GM21786 (cell line): Measurements from ENCODE around the gene CABLES2.

Source experiments
- ATAC-seq: cut with Tn5 transposase; IDR thresholded peaks from one replicate; pipeline ENCODE4 v1.9.1; 2021; ENCODE audit not compliant: unreplicated experiment

Gene CABLES2

DNA sequence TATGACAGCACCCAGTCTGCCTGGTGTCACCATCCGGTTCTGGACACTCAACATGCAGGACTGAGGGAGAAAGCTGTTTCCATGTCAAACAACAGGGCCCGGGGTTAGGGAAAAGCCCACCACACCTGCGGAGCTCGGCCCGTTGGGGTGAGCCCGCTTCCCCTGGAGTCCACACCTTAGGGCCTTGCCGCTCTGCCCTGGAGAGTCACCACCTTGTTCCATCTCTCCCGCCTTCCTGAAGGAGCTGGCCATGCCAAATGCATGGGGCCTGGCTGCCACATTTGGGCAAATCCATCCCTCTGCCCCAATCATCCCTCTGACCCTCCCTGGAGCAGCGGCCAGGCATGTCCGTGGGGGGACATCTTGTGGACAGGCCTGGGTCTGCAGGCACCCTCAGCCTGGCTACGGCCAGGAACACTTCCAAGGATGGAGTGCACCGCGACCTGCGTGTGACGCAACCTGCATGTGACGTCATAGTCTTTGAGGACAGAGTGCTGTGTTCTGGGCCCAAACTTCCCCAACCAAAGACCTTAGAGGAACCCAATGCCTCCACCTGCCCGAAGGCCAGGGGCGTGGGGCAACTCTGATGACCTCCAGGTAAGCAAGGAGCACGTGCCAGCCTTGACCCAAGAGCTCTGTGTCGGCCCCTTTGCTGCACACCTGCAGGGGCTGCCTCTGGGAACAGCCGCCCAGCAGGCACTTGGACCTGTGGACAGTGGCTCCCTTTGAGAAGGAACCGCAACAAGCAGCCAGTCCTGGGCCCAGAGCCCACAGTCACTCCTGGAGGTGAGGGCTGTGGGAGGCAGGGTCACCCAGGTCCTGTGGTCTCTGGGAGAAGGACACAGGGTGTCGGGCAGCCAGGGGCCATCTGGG lies 1.7 kb downstream of the CABLES2 start:
- no peak for ATAC-seq

DNA sequence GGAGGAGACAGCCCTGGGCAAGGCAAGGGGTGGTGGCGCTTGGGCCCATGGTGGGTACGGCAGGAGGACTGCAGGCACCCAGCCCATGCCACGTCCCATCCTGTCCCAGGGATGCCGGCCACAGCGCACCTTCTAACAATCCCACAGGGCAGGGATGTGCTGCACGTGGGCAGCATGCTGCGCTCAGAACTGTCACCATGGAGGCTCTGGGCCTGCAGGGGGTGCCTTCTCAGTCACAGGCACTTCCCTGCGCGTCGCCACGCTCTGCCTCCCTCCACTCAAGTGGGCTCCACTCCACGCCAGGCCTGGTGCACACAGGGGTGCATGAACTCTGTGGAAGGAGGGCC lies 2.4 kb downstream of the CABLES2 start:
- ATAC-seq = no peak

DNA sequence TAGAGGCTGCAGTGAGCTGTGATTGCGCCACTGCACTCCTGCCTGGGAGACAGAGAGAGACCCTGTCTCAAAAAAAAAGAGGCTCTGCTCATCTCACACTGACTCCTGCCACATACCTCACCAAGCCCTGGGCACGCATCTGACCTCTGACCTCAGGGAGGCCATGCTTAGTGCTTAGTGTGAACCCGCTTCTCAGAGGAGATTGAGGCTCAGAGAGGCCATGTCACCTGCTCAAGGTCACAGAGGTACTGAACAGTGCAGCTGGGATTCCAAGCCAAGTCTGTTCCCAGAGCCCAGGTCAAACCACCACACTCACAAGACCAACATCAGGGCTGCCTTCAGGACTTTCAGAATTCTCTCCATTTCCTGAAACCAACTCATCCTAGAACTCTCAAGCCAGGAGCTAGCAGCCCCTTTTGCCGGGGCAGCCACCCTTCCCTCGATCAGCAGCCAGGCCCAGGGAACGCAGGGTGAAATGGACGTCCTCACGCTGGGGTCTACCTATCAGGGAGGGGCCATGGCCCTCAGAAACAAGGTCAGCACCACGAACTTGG lies 2.9 kb downstream of the CABLES2 start:
- no peak for ATAC-seq

DNA sequence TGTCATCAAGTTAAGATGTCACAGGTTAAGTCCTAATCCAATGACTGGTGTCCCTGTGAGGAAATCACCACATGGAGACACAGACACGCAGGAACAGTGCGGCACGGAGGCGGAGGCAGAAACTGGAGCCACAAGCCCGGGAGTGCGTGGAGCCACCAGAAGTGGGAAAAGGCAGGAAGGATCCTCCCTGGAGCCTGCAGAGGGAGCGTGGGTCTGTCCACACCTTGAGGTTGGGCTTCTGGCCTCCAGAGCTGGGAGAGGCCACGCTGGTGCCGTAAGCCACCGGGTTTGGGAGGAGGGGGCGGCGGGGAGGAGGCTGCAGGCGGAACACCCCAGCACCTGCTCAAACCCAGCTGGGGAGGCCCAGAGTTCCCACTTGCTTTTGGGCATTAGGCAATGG lies 3.8 kb downstream of the CABLES2 start:
- no peak for ATAC-seq

DNA sequence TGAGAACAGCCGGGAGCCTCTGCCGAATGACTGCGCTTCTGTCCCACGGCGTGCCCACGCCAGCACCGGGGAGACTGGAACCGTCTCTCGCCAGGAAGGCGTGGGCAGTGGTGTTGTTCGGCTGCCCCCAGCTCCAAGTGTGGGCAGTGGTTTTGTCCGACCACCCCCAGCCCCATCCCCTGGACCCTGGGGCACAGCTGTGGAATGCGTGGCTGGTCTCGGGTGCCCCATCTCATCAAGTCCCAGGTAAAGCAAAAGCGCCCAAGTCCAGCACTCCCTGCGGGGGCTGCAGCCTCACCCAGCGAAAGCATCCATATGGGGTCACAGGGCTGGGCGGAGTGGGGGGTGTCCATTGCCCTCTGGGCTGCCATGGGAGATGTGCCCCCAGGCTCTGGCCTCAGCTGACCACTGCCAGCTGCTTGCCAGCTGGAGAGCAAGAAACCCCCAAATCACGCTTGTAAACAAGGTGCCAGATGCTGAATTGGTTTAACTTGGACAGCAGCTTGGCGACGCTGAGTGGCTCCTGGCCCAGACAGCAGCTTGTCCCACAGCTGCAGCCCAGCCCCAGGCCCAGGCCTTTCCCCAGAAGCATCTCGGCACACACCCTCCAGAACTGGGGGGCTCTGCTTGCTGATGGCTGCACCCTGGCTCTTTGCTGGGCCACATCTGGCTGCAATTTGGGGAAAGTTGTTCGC lies 4.5 kb downstream of the CABLES2 start:
- ATAC-seq = no peak

DNA sequence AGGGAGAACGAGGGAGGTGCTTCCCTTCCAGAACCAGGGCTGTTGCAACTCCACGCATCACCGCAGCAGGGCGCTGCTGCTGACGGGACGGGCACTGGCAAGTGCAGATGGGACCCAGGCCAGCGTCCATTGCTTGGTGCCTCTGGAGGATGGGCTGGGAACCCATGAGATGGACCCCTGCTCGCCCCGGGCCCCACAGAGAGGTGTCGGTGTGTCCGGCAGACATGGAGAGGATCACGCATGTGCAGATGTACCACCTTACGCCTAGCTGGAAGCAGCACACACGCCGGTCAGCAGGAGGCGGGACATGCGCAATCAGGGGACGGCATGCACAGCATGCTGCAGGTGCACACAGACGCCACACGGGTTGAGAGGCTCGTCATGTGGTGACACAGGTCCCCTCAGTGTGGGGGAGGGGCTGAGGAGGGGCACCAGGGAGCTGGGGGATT lies 5.7 kb downstream of the CABLES2 start:
- no peak for ATAC-seq

DNA sequence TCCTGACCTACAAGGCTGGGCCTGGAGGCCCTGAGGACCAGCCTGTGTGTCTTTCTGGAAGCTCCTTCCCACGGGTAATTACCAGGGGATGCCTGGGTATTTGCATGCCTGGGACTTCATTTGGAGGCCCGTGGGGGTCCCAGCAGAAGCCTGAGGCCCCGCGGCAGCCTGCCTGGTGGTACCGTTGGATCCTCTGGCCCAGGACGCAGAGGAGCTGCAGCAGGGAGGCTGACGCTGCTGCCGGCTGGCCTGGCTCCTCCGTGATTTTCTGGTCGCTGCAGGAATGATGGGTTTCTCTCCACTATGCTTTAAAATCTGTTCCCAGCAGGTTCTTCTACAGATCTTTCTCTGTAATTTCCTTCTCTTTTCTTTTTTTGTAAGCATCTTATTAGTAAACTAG lies 6.5 kb downstream of the CABLES2 start:
- ATAC-seq = no peak

DNA sequence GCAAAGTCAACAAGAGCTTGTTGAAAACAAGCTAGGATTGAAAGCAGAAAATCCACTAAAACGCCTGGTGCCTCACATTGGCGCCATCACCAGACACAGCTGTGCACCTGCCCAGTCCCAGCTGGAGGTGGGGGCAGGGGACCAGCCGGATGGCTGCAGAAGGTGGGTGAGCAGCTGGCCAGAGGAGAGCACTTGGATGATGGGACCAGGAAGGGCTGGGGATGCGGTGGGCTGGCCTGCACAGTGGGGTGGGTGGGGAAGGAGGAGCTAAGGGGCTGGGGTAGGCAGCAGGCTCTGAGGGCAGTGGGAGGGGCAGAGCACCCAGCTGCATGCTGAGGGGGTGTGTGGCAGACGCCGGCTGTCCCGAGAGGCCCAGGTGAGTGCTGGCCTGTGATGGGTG lies 7.1 kb downstream of the CABLES2 start:
- ATAC-seq = no peak

DNA sequence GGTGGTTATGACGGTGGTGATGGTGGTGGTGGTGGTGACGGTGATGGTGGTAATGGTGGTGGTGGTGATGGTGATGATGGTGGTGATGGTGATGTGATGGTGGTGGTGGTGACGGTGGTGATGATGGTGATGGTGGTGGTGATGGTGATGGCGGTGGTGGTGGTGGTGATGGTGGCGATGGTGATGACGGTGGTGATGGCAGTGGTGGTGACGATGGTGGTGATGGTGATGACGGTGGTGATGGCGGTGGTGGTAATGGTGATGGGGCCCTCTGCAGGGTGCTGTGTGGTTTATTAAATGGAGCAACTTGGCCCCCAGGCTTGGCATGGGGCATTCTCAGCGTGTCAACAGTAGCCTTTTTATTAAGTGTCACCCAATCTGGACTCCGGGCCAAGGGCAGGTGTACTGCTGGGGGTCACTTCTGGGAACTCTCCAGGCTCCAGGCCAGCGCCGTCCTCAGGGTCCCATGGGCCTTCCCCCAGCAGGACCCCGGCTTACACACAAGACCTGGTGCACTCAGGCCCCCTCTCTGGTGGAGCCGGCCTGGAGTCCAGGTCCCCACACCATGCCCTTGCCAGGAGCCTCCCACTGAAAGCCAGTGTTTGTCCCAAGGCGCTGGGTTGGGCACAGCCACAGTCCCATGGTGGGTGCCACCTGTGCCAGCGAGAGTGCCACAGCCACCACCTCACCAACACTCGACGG lies 8.8 kb downstream of the CABLES2 start:
- ATAC-seq = no peak

DNA sequence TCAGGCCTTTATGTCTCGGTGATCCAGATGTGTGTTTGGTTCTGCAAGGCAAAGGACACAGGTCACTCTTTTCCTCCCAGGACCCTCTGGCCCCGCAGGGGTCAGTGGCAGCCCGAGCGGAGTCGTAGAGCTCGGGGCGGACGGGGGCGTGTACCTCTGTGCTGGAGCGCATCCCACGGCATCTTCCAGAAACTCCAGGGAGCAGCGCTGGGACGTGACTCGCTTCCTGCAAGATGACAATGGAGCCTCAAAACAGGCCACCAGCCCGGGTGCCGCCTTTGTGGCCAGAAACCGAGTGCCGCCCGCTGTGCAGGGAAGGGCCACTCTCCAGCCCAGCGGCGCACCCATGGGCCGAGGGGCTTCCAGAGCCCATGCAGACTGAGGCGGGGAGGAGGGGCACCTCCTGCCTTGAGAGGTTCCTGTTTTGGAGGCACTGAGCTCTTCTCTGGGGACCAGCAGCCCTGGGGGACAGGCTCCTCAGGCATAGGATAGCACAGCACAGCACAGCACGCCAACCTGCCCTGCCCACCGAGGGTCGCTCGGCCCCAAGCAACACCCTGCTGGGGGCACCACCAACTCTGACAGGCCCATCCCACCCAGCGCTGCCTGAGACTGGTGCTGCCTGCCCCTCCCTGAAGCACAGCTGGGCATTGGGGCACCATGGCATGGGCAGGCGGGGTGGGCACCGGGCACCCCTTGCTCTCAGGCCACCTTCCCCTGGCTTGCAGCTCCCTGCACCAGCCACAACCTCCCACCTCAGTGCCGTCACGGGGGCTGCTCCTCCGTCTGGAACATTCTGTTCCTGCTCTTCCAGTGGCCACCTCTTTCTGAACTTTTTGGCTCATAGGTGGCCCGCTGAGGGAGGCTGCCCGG lies 10.5 kb downstream of the CABLES2 start:
- ATAC-seq = no peak

DNA sequence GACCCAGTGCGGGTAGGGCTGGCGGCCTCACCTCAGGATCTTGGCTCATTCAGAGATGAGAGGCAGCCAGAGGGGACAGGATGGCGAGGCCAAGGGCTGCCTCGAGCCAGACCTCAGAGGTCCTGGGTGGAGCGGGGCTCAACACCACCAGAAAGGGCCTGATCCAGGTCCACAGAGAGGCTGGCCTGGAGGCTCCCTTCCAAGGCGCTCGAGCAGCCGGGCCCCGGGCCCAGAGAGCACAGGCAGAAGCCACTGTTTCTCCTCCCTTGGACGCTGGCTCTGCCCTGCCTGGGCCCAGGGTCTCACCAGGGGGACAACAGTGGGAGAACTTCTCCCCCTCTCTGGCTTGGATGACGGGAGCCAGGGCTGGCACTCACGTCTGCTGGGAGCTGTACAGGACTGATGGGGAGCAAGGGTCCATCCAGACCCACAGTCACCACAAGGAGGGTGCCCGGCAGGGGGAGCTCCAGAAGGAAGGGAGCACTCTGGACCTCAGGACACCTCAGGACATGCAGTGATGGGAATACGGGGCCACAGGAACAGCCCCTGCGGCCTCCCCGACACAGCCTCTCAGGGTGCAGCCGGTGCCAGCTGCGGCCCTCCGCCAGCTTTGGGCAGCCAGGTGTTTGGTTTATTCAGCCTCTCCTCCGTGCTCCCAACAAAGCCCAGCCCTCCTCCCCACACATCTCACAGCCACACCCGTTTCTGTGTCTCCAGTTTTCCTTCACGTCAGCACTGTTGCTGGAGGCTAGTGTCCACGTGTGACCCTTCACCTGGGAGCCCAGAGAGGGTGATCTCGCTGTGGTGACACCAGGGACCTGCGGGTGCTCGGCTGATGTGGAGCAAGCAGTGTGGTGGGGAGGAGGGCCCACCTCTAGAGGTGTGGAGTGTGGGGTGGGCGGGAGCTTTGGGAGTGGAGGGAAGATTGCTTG lies 11.5 kb downstream of the CABLES2 start:
- ATAC-seq = no peak

DNA sequence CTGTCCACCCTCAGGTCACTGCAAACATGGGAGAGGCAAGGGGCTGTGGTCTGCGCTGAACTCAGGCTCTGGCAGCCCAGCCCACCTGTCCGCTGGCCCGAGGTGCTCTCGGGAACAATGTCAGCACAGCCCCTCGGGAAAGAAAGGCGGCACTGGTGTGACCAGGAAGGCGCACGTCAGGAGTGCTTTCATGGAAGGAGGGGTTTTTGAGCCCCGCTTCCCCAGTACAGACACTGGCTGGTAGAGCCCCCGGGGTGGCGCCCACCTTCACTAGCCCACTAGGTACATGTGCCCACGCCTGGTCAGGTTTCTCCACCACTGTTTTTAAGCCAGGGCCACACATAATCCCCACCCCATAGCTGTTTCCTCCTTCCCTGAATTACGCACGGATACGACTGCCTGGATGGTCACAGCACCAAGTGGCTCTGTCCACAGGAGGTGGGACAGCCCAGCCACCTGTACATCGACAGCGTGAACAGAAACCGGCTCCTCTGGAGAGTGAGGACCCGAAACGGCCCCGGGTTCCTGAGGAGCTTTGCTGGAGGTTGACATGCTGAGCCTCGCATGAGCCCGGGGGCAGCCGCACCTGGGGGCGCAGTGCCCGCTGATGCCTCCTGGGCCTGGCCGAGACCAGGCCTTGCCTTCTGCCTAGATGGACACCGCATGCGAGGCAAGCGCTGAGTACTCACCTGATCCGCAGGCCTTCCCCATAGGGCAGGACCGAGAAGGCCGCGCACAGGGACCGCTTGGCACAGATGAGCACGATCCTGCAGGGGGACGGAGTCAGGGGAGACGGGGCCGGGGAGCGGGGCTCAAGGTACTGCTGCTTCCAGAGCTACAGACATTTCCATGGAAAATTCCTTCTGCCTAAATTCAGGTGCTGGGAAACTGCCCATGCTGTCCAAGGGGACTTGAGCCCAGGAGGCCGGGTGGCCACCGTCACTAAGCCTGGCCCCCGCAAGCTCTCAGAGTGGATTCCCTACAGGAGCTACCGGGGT lies 12.5 kb downstream of the CABLES2 start:
- no peak for ATAC-seq

DNA sequence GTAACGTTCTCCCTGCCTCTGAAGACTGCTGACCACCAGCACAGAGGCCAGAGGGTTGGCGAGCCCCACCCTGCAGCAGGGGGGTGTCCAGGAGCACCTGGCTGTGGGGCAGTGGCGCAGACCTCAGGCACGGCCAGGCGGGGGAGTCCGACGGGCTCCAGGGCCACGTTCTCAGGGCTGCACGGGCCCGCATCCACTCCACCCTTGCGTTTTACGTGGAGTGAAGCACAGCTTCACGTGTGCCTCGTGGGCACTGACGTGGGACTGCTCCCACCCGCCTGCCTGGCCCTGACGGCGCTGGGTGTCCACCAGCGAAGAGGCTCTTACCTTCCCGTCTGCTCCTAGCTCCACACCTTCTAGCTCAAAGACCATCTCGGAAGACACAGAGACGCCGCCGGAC lies 13.3 kb downstream of the CABLES2 start:
- ATAC-seq = no peak

DNA sequence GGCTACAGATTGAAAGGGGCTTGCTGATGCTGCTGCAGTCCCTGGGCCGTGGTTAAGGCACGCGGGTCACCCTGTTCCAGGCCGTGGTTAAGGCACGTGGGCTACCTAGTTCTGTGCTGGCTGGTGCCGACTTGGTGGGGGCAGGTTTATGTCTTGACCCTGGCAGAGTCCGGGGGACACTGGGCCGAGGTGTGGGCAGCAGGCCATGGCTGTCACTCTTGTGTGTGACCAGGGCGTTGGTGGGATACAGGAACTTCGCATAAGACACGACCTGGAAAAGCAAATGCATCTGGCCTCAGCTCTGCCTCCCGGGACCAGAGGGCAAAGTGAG lies 13.8 kb downstream of the CABLES2 start:
- no peak for ATAC-seq

DNA sequence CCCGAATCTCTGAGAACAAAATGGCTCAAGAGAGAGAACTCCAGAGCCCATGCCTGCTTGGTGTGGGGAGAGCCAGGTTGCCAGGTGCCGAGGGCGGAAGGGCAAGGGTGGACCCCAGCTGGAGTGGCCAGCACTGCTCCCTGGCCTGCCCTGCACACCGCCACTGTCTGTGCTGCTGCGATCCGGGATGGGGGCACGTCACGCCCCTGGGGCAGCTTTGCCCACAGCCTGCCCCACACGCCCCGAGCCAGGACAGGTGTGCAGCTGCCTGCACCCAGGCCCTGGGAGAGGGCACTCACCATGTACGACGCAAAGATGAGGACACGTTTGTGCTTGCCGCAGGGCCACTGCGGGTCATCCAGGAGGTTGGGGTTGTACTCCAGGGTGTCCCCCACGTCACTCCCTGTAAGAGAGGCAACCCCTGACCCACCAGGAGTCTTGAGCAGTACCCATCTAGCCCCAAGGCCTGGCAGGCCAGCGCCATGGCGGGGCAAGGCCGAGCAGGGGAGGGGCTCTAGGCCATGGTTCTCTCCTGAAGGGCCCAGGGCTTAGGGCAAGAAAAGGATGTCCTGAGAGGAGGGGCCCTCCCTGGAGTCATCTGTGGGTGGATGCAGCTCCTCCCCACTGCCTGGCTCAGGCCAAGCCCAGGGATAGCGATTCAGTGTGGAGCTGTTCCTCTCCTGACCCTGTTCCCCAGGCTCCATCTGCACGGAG lies 14.3 kb downstream of the CABLES2 start:
- ATAC-seq = no peak

DNA sequence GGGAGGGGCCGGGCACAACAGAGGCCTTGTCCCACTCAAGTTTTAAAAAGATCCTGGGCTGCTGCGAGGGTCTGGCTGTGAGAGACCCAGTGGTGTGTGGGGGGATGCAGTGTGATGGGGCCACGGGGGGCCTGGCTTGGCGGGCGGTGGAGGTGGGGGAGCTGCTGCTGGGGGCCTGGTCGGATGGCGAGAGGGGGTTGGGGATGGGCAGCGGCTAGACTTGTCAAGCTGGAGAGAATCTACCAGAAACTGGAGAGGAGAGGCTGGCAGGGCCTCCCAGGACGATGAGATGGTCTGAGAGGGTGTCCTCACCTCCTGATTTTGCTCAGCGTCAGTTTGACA lies 15.0 kb downstream of the CABLES2 start:
- no peak for ATAC-seq

DNA sequence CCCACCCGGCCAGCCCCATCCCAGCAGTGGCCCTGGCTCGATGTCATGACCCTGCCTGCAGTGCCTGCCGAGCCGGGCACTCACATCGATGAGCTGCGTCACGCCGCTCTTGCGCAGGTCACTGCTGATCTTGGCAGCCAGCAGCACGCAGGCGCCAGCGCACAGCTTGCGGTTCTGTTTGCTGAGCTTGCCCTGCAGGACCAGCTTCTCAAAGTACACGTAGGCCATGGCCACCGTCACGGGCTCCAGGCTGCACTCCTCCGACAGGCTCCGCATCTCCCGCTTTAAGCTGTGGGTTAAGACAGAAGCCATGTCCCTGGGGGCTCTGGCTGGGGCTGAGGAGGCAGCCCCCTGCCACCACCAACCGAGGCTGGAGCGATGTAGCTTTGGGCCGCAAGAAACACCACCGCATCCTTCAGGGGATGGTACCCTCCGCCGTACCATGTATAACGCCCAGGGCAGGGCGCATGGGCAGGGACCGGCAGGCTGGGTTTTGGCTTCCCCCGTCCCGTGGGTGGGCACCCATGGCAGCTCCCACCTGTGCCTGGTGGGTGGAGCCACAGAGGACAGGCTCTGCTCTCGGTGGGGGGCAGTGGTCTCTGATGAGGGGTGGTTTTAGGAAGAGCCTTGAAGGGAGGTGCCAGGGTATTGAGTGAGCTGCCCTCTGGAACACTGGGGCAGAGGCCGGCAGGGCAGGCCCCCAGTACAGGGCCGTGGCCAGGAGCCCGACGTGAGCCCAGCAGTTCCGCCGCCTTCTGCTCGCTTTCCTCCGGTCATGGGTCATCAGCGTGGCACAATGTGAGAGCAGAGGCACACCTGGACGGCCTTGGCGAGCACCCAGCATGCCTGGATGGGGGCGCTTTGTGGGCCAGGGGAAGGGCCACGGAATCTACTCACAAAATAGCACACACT lies 15.7 kb downstream of the CABLES2 start:
- no peak for ATAC-seq
